Spleen (tissue), 7 donors: Measurements from ENCODE around the gene HEATR5B.

Experiments
- POLR2A ChIP-seq, 3 donors: fragments of 450-650 bp; IDR thresholded peaks; one replicate each; pipeline ENCODE4 v1.5.1; 2017; ENCODE audit warnings: antibody characterized with exemption in 3 of 3, mild to moderate bottlenecking in 1 of 3
- POLR2AphosphoS5 ChIP-seq, 3 donors: sonication (generic); formaldehyde crosslinking; IDR thresholded peaks; one replicate each; pipeline ENCODE4 v1.5.1; 2017; ENCODE audit warnings: antibody characterized with exemption in 3 of 3
- TF ChIP-seq, protein P1 (sequence below), 11 experiments: fragments of 200-600 bp in 7 of 11; fragments of 450-650 bp in 4 of 11; sonication (generic) in 4 of 11; IDR thresholded peaks in 8 of 11; conservative IDR thresholded peaks in 3 of 11; 1 replicate in 7 of 11; 2 replicates in 4 of 11; pipeline versions ENCODE4 v1.4.0 to v1.8.0; 2016 to 2021; ENCODE audit warnings: antibody characterized with exemption in 11 of 11, inconsistent platforms in 4 of 11, mild to moderate bottlenecking in 1 of 11
- donor health status: DM: no; HTN: no; CAD: no; lungs with moderate emphysema.
- donor health status: DM: no; HTN: no; CAD: no.
- donor health status: DM: no; HTN: no; CAD: no.

DNA sequence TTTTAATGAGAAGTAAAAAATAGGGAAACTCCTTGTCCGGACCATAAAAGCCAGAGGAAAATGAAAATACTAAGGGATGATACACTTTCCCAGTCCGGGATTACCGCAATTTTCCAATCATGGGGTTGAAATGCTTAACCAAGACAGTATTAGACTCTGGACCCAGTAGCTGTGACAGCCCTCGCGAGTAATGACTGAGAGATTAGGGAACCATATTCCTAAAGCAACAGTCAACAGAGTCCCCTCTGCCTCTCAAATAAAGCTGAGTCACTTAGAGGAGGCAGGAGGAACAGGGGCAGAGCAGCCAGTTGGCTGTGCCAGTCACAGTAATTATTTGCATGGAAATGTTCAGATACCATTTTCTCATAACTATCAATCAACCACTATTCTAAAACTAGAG lies 35.0 kb upstream of the HEATR5B start:
- TF ChIP-seq, protein P1, sequence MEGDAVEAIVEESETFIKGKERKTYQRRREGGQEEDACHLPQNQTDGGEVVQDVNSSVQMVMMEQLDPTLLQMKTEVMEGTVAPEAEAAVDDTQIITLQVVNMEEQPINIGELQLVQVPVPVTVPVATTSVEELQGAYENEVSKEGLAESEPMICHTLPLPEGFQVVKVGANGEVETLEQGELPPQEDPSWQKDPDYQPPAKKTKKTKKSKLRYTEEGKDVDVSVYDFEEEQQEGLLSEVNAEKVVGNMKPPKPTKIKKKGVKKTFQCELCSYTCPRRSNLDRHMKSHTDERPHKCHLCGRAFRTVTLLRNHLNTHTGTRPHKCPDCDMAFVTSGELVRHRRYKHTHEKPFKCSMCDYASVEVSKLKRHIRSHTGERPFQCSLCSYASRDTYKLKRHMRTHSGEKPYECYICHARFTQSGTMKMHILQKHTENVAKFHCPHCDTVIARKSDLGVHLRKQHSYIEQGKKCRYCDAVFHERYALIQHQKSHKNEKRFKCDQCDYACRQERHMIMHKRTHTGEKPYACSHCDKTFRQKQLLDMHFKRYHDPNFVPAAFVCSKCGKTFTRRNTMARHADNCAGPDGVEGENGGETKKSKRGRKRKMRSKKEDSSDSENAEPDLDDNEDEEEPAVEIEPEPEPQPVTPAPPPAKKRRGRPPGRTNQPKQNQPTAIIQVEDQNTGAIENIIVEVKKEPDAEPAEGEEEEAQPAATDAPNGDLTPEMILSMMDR (IDR thresholded peaks at IDR 0.05 in 8 of 11, conservative IDR thresholded peaks at IDR 0.05 in 3 of 11): no peak
- TF ChIP-seq POLR2A (IDR thresholded peaks at IDR 0.05) (no peak), POLR2AphosphoS5 (IDR thresholded peaks at IDR 0.05) (no peak)
